IMR-90 (cell line): ENCODE data around the gene SLC6A16. TPM values are rescaled to one million over a fixed set of nuclear protein-coding genes. Genes with fewer than 3 reads are reported as not detected.
"Not testable (repeated sequence)": the region's sequence is repeated elsewhere in the genome, so short reads cannot be mapped to it uniquely, and the experiment has no call there.

Experiments
- ATAC-seq: fragments of 200-7000 bp; cut with Tn5 transposase; 2 replicates; pipeline ENCODE4 v1.9.1; 2020; ENCODE audit warnings: low read depth, mild to moderate bottlenecking, moderate library complexity
- BruUV-seq: library from RNA; stranded (reverse); fragments of 400-500 nt; replicated peaks from 2 replicates; lab custom pipeline; 2021; lab: Mats Ljungman, UMichigan
- CTCF ChIA-PET: fragments of 300-600 bp; formaldehyde crosslinking; extraction: SDS; loops from one replicate; lab custom pipeline; 2021; ENCODE audit warnings: antibody characterized with exemption; lab: Yijun Ruan, JAX
- POLR2A ChIA-PET: fragments of 300-600 bp; sonication (Branson Sonifier 250); formaldehyde crosslinking; loops from one replicate; lab custom pipeline; 2022; ENCODE audit warnings: antibody characterized with exemption; ENCODE audit not compliant: unreplicated experiment; lab: Charles Lee
- DNase-seq: peaks from one replicate; pipeline ENCODE4 v3.0.0; 2013
- H2AFZ ChIP-seq: replicated peaks from 2 replicates; pipeline ENCODE3; 2013; ENCODE audit warnings: low read length, mild to moderate bottlenecking; ENCODE audit not compliant: poor library complexity
- H2AK5ac ChIP-seq: 2 replicates; pipeline ENCODE4 v1.6.1; 2013; ENCODE audit warnings: low read depth, low read length, inconsistent platforms
- H2AK9ac ChIP-seq: replicated peaks from 2 replicates; pipeline ENCODE3; 2013; ENCODE audit warnings: mild to moderate bottlenecking, low read depth, low read length, moderate library complexity; ENCODE audit not compliant: poor library complexity
- H2BK120ac ChIP-seq: 2 replicates; pipeline ENCODE4 v1.6.1; 2013; ENCODE audit warnings: low read depth, low read length, inconsistent platforms
- H2BK15ac ChIP-seq: 3 replicates; pipeline ENCODE4 v1.6.1; 2013; ENCODE audit warnings: low read depth, low read length, inconsistent platforms
- H2BK20ac ChIP-seq: 2 replicates; pipeline ENCODE4 v1.6.1; 2013; ENCODE audit warnings: low read depth, mild to moderate bottlenecking, inconsistent platforms, low read length, moderate library complexity
- H2BK5ac ChIP-seq: 2 replicates; pipeline ENCODE4 v1.6.1; 2013; ENCODE audit warnings: mild to moderate bottlenecking, low read depth, low read length, inconsistent platforms; ENCODE audit not compliant: poor library complexity, severe bottlenecking
- H3K14ac ChIP-seq: replicated peaks from 2 replicates; pipeline ENCODE4 v1.6.1; 2013; ENCODE audit warnings: low read depth, low read length, inconsistent platforms
- H3K18ac ChIP-seq: 2 replicates; pipeline ENCODE4 v1.6.1; 2013; ENCODE audit warnings: low read depth, low read length, control low read depth
- H3K23ac ChIP-seq: 2 replicates; pipeline ENCODE4 v1.6.1; 2013; ENCODE audit warnings: low read depth, low read length, inconsistent platforms
- H3K27ac ChIP-seq: 2 replicates; pipeline ENCODE4 v1.5.1; 2013; ENCODE audit warnings: mild to moderate bottlenecking, control low read depth, low read length; ENCODE audit not compliant: insufficient read depth
- H3K27me3 ChIP-seq: 2 replicates; pipeline ENCODE4 v1.6.1; 2013; ENCODE audit warnings: low read length; ENCODE audit not compliant: control insufficient read depth, insufficient read depth
- H3K36me3 ChIP-seq: 2 replicates; pipeline ENCODE4 v1.6.1; 2013; ENCODE audit warnings: low read length, mixed read lengths; ENCODE audit not compliant: control insufficient read depth, insufficient read depth
- H3K4ac ChIP-seq: 2 replicates; pipeline ENCODE4 v1.6.1; 2013; ENCODE audit warnings: low read depth, low read length, inconsistent platforms
- H3K4me1 ChIP-seq: 2 replicates; pipeline ENCODE4 v1.6.1; 2013; ENCODE audit warnings: low read length, mixed read lengths; ENCODE audit not compliant: control insufficient read depth, insufficient read depth
- H3K4me2 ChIP-seq: 2 replicates; pipeline ENCODE4 v1.6.1; 2013; ENCODE audit warnings: low read depth, mild to moderate bottlenecking, control low read depth, low read length, moderate library complexity
- H3K4me3 ChIP-seq: 2 replicates; pipeline ENCODE4 v1.5.1; 2013; ENCODE audit warnings: low read depth, mild to moderate bottlenecking, control low read depth, low read length, moderate library complexity; ENCODE audit not compliant: insufficient read depth
- H3K56ac ChIP-seq: 2 replicates; pipeline ENCODE4 v1.6.1; 2013; ENCODE audit warnings: low read length, inconsistent platforms; ENCODE audit not compliant: insufficient read depth; ENCODE audit errors: extremely low read depth
- H3K79me1 ChIP-seq, 2 experiments: 2 replicates each; pipeline ENCODE4 v1.6.1; 2013; ENCODE audit warnings: low read length in 2 of 2, inconsistent platforms in 1 of 2, low read depth in 1 of 2
- H3K9ac ChIP-seq: 2 replicates; pipeline ENCODE4 v1.6.1; 2013; ENCODE audit warnings: low read depth, low read length, control low read depth
- H3K9me1 ChIP-seq: 2 replicates; pipeline ENCODE4 v1.6.1; 2013; ENCODE audit warnings: low read length, inconsistent platforms; ENCODE audit not compliant: insufficient read depth
- H3K9me3 ChIP-seq: 2 replicates; pipeline ENCODE4 v1.6.1; 2013; ENCODE audit warnings: low read length; ENCODE audit not compliant: control insufficient read depth, insufficient read depth
- H4K20me1 ChIP-seq: 2 replicates; pipeline ENCODE4 v1.6.1; 2013; ENCODE audit warnings: low read length, inconsistent platforms; ENCODE audit not compliant: insufficient read depth
- H4K5ac ChIP-seq: 2 replicates; pipeline ENCODE4 v1.6.1; 2013; ENCODE audit warnings: mild to moderate bottlenecking, low read depth, low read length, control low read depth
- H4K8ac ChIP-seq, 2 experiments: 2 replicates each; pipeline ENCODE4 v1.6.1; 2013; ENCODE audit warnings: low read depth in 2 of 2, low read length in 2 of 2, control low read depth in 1 of 2, inconsistent platforms in 1 of 2
- H4K91ac ChIP-seq: 2 replicates; pipeline ENCODE4 v1.6.1; 2013; ENCODE audit warnings: low read depth, low read length, inconsistent platforms; ENCODE audit not compliant: insufficient read depth
- CEBPB ChIP-seq: IDR thresholded peaks from 2 replicates; pipeline ENCODE4 v1.6.1; 2012; ENCODE audit warnings: low read depth, low read length, improper control_type of control experiment
- USF2 ChIP-seq: fragments of 150-350 bp; IDR thresholded peaks from 2 replicates; pipeline ENCODE4 v1.6.1; 2017; ENCODE audit warnings: mild to moderate bottlenecking, antibody characterized with exemption, low read length, low read depth
- WGBS, 2 experiments: methylation state at CpG; one replicate each; pipeline versions ENCODE4 v1.1.5 to v1.1.7; 2013; ENCODE audit warnings: missing lambda C conversion rate in 2 of 2; ENCODE audit not compliant: insufficient read length in 1 of 2; ENCODE audit errors: extremely low coverage in 2 of 2; 5-methylcytosine and 5-hydroxymethylcytosine counted together
- dilution Hi-C: fragments of 300-500 bp; cut with HindIII; formaldehyde crosslinking; loops from one replicate; pipeline ENCODE4 v1.14.3; 2018; ENCODE audit warnings: low sequenced_read_pairs; ENCODE audit not compliant: unreplicated experiment
- in situ Hi-C: fragments of 300-500 bp; cut with MboI; formaldehyde crosslinking; loops from 3 replicates; pipeline ENCODE4 v1.14.3; 2019; ENCODE audit warnings: low sequenced_read_pairs, inconsistent platforms, mixed read lengths
- intact Hi-C: fragments of 100-400 bp; cut with micrococcal nuclease; formaldehyde crosslinking; loops from 2 replicates; pipeline ENCODE4 v1.10.0; 2022
- polyA plus RNA-seq, 3 experiments: library from polyadenylated mRNA; depleted of rRNA; stranded (reverse); fragments of >200 nt; gene quantifications; 2 replicates each; pipeline ENCODE4 v1.2.3, GENCODE V29; 2012; ENCODE audit warnings: low replicate concordance in 1 of 3
- total RNA-seq: library from RNA; depleted of rRNA; stranded (reverse); fragments of >200 nt; gene quantifications from 2 replicates; pipeline ENCODE4 v1.2.3, GENCODE V29; 2012

SLC6A16 gene
- total and polyA plus RNA-seq, 2 of the 4 experiments (the other 2 are of a cell fraction), result 0.18 to 0.89 TPM

- Histone ChIP-seq H4K20me1 (0 out of 2 replicates have a peak, but pooled peaks cover 5% of the 10 kb centered on the region), H3K18ac (no peak overlapping the region), H3K9ac (no peak overlapping the region), H4K91ac (no peak overlapping the region), H3K9me1 (peaks cover 7% of the 10 kb centered on the region; the same call in 1 of the 2 replicates), H2AK9ac (no peak overlapping the region), H3K27me3 (no peaks in the 10 kb centered on the region), H3K27ac (no peak overlapping the region), H2AFZ (no peak overlapping the region), H3K4ac (no peak overlapping the region), H3K56ac (no peak overlapping the region), H3K36me3 (peaks cover 5% of the 10 kb centered on the region), H4K5ac (no peak overlapping the region), H3K4me1 (no peaks in the 10 kb centered on the region), H2BK15ac (no peak overlapping the region), H2BK120ac (no peak overlapping the region), H3K4me3 (no peak overlapping the region), H3K79me1 (no peaks in the 10 kb centered on the region), H4K8ac (no peak overlapping the region; a peak in 1 of 4 replicates), H2BK20ac (no peak overlapping the region), H3K9me3 (no peaks in the 10 kb centered on the region), H2BK5ac (no peak overlapping the region), H3K4me2 (no peak overlapping the region), H2AK5ac (no peak overlapping the region), H3K14ac (no peak overlapping the region), H3K23ac (no peak overlapping the region)
- POLR2A ChIA-PET, result no interaction called here
- DNase-seq (peak; percentile 57), ATAC-seq (peak; percentile 70)
- TF ChIP-seq USF2 (peak; percentile 92), CEBPB (no peak)
- in situ Hi-C loops (no loop called here), dilution Hi-C loops (no loop called here), intact Hi-C loops (no loop called here)
- CTCF ChIA-PET, result no interaction called here
- no TSS peak for BruUV-seq
- no CpG with 5 or more reads among the region's 2 CpGs for WGBS, 2 experiments
Measured at GRCh38 chr19:49331616-49332055, 6.6 kb upstream of the SLC6A16 start.

- H3K56ac ChIP-seq, in situ Hi-C loops, H2BK120ac ChIP-seq, H2AK5ac ChIP-seq, H3K27me3 ChIP-seq, H3K4ac ChIP-seq, DNase-seq, H3K4me1 ChIP-seq, H3K4me3 ChIP-seq, H4K5ac ChIP-seq, H3K9ac ChIP-seq, H4K91ac ChIP-seq, H3K27ac ChIP-seq, ATAC-seq, H2AK9ac ChIP-seq, H2AFZ ChIP-seq, H3K14ac ChIP-seq, H4K8ac ChIP-seq, dilution Hi-C loops, POLR2A ChIA-PET, H4K20me1 ChIP-seq, H3K36me3 ChIP-seq, H2BK15ac ChIP-seq, H3K23ac ChIP-seq, CTCF ChIA-PET, H3K79me1 ChIP-seq, BruUV-seq, H3K18ac ChIP-seq, H3K4me2 ChIP-seq, H3K9me3 ChIP-seq, H2BK20ac ChIP-seq, H2BK5ac ChIP-seq, intact Hi-C loops, H3K9me1 ChIP-seq: not testable (repeated sequence)
- no CpG with 5 or more reads among the region's 4 CpGs for WGBS, 2 experiments
Measured at GRCh38 chr19:49331187-49331586, 6.2 kb upstream of the SLC6A16 start.
